Right lung (tissue), 5 donors: Measurements from ENCODE around the gene PPFIA4. TPM values are rescaled to one million over a fixed set of nuclear protein-coding genes. Genes with fewer than 3 reads are reported as not detected.
"Not testable (repeated sequence)": the region's sequence is repeated elsewhere in the genome, so short reads cannot be mapped to it uniquely, and the experiment has no call there.

ENCODE experiments used
- DNase-seq, 2 donors: peaks; one replicate each; pipeline ENCODE4 v3.0.0-alpha.2; 2013
- polyA plus RNA-seq, 5 donors: library from polyadenylated mRNA; unstranded; fragments of 120-200 nt; gene quantifications; one replicate each; pipeline versions ENCODE4 v1.2.1 to v1.2.3, GENCODE V29; 2013; ENCODE audit warnings: inconsistent platforms in 1 of 5, low replicate concordance in 1 of 5; ENCODE audit not compliant: insufficient read length in 5 of 5, insufficient read depth in 1 of 5

The PPFIA4 gene
- polyA plus RNA-seq, 5 donors = 2.9 to 5.3 (median 3.1) TPM

DNA sequence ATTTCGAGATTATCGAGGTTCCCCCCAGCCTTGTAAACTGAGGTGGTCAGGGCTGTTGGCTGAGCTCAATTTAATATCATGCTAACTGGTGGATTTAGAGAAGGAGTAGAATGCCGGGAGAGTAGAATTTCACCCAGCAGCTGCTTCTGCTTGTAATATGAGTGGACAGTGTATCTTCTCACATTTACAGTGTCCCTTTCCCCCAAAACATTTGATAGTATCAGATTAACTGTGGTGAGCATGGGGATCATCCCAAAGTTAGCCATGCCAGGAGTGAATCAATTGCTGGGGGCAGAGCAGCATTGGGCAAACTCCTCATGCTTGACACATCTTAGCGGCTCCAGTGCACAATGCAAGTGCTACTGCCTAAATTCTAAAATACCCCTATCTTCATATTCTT is 9.2 kb upstream of the PPFIA4 start:
- DNase-seq = no peak

DNA sequence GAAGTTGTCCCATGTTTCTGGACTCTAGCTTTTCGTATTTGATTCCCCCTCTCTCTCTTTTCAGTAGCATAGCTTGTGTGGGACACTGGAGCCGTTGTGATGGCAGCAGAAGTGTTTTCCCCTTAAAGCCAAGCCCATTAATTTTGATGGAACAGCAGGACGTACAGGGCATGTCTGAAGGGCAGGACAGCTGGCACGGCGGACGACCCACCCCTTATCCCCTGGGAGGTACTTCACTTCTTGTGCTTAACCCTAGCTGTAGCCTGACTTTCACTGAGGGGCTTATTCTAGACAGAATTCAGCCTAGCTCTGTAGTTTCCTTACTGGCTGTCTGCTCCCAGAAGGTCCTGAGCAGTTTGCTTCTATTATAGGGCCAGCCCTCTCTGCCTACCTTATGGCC is 8.6 kb upstream of the PPFIA4 start:
- no peak for DNase-seq

DNA sequence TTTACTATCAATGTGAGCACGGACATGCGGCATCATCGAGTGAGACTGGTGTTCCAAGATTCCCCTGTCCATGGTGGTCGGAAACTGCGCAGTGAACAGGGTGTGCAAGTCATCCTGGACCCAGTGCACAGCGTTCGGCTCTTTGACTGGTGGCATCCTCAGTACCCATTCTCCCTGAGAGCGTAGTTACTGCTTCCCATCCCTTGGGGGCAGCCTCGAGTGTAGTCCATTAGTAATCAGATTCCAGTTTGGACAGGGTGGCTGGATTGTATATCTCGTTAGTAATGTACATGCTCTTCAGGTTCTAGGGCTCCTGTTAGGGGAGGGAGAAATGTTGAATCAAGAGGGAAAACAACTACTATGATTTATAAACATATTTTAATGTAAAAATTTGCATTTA is 3.4 kb upstream of the PPFIA4 start:
- DNase-seq = not testable (repeated sequence)

DNA sequence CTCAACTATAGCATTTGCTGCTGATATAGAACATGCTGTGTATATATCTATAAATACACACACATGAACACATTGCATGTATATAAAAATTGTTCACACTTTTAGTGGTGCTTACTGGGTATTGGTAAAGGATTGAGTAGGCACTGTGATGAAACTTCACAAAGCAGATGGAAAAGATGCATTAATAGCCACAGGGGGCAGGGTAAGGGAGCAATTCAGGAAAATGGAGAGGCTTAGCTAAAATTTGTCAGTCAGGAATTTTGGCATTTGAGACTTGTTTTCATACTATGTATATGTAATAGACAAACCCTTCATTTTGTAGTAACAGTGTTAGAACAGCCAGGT is 633 bp upstream of the PPFIA4 start:
- DNase-seq = no peak

DNA sequence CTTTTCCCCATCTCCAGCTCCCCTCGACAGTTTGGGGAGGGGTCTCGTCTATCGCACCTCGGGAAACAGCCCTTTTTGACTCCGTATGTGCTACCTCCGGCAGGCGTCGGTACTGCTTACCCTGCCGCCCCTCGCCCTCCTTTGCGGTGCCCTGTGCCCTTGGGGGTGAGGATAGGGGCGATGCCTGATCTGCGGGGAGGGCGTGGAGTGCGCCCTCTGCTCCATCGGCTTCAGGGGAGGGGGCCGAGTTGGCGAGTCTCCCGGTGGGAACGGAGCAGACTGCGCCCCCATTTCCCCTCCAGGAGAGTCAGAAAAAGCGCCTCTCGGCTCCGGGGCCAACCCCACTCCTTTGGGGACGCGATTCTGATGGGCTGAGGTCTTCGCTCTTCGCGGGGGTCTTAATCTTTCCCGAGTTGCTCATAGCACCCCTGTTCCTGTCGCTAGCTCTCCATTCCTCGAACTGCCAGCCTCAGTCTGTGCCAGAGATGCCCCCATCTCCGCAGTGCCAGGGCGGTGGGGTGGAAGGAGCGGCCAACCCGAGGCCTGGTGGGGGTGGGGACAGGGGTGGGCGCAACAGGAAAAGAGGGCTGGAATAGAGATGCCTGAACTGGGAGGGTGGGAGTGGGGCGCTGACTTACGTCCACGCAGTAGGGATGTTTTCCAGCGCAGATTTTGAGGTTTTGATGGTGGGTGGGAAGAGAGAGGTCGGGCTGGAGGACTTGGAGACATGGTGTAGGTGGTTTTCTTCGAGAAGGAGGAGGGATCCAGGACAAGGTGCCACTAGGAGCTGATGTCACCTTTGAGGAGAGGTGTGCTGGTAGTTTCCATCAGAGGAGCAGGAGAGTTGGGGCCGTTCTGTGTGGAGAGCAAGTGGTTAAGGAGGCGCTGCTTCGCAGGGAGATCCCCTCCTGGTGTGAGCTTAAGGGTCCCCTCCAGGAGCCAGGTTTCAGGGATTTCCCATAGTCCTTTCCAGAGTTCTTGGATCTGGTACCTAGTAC is 674 bp downstream of the PPFIA4 start:
- DNase-seq = no peak

DNA sequence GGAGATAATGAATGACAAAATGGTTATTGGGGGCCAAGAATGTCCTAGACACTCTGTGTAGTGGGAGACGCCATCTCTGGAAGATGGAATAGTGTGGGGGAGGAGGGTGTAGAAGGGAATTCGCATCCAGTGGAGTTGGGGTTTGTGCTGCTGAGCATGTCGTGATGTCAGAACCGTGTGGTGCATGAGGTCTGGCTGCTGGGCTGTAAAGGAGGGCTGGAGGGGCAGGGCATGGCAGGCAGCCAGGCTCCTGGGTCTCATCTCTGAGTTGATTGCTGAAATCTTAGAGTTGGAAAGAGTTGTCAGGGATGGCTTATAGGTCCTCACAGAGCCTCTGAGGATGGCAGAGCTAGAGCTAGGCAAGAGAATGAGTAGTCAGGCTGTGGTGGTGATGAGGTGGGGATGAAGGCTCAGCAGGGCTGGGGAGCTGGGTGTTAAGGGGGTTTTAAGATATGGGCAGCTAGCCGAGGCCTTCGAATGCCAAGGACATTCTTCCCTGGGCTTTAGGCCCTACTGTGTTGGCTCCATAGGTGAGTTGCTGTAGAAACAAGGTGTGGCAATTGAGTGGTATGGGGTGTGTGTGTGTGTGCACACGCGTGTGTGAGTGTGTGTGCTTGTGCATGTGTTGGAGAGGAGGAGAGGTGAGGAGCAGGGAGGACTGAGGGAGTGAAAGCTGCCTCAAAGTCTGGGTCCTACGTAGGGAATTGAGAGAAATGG is 1.9 kb downstream of the PPFIA4 start:
- DNase-seq = no peak

DNA sequence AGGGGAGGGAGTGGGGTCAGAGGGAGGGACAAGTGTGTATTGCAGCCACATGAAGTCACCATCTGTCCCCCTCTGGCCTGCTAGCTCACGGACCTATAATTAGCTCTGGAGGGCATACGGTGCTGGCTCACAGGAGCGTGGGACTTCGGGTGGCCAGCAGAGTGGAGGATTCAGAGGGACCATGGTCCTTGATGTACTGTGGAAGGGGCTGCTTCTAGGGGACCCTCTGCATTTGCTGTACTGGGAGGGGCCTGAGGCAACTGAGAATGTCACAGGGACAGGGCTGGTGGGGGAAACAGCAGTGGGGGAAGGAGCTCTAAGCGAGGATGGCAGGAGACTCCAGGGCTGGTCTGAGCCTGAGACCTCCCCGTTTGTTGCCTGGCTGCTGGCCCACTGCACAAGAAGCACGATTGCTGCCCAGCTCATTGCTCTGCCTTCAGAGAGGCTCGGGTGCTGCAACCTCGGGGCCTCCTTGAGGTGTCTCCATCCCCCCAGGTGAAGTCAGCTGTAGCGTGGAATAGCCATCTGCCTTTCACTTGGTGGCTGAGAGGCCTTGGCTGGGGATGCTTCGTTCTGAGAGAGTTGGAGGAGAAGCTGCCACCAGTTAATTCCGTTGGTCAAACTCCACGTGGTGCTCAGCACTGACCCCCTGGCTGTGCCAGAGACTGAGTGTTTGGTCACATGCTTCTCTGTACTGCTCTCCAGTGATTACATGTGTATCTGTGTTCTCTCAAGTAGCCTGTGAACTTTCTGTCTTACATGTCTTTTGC is 2.7 kb downstream of the PPFIA4 start:
- DNase-seq = no peak

DNA sequence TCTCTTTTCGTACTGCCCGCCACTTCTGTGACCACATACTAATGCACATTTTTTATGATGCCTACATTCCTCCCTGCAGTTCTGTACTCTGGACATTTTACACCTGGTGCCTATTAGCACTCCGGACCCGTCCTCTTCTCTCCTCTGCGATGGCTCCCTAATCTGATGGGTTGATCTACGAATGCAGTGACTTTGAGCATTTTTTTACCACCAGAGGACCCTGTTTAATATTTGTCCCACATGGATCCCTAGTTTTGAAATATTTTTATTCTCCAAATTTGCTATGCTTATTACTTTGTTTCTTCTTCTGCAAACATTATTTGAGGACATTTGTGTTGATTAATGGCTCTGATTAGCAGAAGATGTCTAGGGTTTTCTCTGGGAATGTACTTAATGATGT is 5.2 kb downstream of the PPFIA4 start:
- DNase-seq = no peak

DNA sequence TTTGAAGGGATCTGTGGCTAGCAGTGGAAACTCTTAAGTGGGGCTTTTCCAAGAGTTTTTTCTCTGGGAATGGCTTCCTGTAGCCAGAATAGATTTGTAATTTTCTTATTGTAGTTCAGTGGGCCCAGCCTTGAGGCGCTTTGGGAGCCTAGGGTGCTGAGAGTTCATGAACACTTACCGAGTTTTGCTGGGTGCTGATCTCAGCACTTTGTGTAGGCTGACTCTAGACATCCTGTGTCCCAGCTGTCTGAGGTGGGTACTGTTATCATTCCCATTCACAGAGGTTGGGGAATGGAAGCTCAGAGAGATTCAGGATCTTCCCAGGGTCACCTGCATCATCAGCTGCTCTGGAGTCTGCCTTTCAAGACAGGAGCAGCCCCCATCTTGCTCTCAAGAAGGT is 7.0 kb downstream of the PPFIA4 start:
- DNase-seq = no peak

DNA sequence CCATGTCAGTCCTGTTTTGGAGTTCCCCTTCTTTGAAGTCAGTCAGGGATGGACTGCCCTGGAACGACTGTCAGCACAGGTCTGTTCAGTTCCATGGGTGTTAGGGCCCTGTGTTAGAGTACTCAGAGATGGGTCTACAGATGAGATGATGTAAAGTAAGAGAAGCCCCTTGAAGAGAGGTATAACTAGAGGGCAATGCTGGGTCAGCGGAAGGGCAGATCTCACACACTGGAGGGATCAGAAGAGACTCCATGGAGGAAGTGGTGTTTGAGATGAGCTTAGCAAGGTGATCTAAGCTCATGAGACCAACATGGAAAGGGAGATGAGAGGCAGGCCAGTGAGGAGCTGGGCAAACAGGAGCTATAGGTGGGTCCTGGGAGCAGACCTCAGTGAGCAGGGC is 7.6 kb downstream of the PPFIA4 start:
- DNase-seq = no peak

DNA sequence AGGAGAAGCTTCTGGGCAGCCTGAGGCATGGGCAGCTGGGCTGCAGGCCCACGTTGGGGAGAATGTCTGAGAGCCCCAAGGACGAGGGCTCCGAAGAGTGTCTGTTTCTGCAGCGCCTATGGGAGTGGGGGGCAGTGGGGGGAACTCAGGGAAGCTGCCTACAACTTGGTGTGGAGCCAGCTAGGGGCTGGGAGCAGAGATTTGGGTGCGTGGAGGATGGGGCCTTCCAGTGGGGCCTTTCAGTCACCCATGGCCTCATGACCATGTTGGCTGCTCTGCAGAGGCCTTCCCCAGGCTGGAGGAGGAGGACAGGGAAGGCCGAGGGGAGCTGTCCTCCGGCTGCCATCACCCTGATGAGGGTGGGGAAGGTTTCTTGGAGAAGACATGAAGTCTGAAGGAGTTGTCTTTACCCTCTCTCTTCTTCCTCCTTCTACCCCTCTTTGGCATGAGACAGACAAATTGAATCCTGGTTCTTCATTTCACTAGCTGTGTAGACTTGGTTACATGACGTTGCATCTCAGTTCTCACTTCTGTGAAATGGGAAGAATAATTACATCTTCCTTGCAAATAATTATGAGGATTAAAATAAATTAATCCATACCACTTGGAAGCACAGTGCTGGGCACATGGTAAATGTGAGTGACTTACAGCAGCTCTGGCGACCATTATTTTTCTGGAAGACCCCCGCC is 8.3 kb downstream of the PPFIA4 start:
- no peak for DNase-seq

DNA sequence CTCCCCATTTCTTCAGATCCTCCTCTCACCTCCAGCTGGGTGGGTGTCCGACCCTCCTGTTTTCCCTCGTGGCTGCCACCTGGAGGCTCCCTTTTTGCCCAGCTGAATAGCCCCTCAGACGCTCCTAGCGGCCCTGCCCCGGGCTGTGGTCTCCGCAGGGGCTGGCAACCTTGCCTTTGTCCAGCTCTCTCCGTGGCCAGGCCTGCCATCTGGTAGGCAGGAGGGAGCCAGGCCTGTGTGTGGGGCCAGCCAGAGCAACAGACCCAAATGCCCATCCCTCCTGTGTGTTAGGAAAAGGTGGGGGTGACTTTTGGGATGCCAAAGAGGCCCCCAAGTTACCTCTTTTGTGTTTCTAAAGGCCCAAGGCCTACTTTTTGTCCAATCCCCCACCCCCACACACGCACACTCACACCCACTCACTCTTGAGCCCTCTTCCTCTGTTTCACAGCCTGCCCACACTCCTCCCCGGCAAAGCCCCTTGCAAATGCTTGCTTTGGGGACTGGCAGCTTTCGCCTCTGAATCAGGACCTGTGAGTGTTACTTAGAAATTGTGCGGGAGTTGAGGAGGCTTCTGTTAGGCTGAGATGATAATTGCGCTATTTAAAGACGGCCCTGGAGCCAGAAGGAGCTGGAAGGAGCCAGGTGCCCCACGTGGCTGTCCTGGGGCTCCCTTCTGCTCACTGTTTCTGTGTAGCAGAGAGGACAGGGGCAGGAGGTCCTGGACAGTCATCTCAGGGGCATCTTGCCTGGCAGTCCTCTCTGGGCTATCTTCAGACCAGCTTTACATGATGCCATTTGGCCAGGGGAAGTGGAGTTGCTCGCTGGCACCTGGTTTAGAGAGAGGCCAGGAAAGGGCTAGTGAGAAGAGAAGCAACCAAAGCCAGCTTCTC is 9.1 kb downstream of the PPFIA4 start:
- DNase-seq = no peak

DNA sequence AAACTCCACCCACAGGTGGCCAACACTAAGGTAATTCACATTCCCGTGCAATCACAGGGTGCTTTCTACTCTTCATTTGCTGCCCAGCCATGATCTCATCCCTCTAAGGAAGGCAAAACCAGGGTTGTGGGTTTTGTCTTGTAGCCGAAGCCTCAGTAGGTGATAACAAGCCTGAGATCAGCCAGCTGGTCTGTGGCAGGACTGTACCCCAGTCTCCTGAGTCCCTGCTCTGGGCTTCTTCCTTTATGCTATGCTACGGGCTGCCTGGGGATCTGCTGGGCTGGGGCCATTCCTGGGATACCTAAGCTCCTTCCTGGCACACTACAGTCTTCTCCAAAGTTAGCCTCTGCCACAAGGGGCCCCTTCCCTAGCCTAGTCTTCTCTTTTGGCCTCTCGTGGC is 9.8 kb downstream of the PPFIA4 start:
- DNase-seq = no peak

DNA sequence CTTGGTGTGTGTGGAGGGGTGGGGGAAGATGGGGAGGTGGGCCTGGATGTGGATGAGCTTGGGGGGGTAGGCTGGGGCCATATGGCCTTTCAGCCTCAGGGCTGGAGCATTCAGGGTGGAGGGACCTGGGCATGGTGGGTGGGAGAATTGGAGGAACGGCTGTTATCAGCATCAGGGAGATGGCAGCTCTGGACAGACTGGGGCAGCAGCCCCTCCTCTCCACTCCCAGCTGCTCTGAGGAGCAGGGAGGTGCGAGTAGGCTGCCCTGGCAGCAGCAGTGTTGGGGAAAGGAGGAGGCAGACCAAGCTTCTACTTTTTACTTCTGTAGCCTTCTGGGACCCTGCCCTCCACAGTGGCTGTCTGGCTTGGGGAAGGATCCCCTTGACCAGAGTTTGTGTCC is 10.2 kb downstream of the PPFIA4 start:
- no peak for DNase-seq

DNA sequence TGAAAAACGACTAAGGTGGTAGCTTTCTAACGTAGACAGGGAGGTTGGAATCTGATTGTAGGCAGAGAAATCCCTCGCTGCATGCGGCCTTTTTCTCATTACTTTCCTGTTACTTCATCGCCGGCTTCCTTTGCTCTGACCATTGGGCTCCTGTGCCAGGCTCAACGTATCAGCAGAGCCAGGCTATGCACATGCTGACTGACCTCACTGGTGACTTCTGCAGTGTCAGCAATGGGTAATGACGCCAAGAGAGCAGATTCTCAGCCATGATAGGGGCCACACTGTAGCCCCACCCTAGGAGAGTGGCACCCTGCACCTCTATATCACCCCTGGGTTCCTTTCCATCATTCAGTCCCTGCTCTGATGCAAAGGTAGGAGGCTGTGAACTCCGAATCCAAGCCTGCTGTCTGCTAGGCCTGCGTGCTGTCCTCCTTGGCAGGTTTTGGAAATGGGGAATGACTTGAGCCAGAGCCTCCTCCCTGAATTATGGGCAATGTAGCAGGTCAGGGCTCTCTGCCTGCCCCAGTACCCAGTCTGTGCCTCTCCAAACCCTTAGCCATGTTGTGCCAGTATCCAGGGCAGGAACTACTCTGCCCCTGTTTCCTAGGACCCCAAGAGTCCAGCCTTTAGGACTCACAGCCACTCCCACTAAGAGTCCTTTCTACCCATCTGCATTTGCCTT is 11.4 kb downstream of the PPFIA4 start:
- DNase-seq = no peak

DNA sequence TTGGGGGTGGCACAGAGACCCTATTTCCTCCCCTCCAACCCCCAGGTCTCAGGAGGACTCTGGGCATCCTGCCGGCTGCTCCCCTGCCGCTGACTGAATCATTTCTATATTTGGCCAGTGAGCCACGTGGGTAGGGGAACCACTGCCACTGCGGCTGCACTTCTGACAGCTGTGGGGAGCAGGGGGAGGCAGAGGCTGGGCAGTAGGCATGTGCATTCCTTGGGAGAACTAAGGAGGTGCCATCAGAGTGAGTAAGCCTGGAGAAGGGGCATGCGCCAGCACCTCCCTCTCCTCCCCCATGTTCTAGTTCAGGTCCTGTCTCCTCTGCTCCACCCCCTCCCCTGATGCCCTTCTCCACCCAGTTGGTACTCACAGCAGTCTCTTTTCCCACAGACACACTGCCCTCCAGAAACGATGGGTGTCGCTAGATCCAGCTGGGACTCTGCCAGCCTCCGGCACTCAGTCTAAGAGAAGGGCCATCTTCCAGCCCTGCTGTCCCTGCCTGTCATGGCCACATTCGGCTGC is 12.0 kb downstream of the PPFIA4 start:
- no peak for DNase-seq

DNA sequence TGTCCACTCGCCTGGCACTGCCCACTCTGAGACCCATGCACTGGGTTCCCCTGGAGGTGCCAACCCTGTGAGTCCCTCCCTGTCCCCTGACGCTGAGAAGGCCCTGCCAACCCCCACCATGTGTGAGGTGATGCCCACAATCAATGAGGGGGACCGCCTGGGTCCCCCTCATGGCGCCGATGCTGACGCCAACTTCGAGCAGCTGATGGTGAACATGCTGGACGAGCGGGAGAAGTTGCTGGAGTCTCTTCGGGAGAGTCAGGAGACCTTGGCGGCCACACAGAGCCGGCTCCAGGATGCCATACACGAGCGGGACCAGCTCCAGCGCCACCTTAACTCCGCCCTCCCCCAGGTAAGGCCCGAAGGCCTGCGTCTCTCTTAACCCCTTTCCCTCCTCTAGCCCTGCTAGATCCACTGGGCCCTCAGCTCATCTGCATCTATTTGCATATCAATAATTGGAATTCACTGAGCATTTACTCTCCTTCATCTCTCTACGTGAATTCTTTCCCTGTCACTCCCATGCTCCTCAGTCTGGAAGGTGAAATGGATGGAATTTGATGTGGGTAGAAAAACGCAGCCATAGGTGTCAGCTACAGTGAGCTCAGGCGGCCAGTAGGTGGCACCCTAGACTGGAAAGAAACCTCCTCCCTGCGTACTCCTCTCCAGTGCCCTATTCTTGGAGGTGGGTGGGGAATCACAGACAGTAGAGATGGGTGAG is 12.8 kb downstream of the PPFIA4 start:
- DNase-seq = peak; percentile 48 to 61

DNA sequence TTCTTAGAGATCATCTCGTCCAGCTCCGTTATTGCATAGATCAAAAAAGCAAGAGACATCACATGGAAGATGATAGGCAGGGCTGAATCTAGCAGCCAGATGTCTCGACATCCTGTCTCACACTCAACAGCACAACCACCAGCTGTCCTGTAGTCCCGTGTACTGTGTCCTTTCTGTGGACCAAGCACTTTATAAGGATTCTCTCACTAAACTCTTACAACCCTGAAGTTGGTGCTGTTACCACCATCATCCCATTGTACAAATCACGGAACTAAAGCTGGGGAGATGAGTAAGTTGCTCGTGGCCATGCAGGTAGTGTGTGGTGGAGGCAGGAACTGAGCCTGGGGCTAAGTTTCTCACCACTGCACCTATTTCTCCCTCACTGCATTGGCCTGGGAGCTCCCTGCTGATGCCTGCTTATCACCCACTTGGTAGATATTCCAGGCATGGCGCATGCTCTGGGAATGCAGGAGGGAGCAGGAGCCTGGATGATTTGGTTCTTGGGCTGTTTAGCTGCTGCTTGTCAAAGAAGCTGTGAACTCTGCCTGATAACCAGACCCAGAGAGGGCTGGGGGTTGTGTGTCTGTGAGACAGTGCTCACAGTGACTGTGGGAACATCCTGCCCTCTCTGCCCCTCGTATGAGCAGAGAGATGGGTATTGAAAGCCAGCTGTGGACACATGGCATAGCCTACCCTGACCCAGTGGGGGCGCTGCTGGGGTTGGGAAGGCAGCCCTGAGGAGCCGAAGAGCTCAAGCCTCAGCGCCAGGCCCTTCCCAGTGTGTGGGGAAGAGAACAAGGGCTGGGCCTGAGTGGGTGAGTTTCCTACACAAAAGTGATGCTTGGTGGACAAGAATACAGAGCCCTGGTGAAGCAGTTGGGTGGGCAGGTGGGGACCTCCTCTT is 13.6 kb downstream of the PPFIA4 start:
- no peak for DNase-seq
